ENCODE data around the gene ACAA1. TPM values are rescaled to one million over a fixed set of nuclear protein-coding genes. Genes with fewer than 3 reads are reported as not detected.
A peak's percentile ranks its signal among the peaks of the same experiment; 100 is the strongest.

Gene ACAA1
- total and polyA plus RNA-seq, 2 of the 13 experiments (the other 11 are each of a cell fraction or from before 2014, with no cell fraction given), result 60.8 to 188 TPM

- TF ChIP-seq AHDC1 (CRISPR knock-in tag; IDR thresholded peaks at IDR 0.05; ENCODE audit: borderline replicate concordance) (0 out of 2 replicates have a peak, but pooled peaks have one; percentile 26), LBX2 (CRISPR knock-in tag; IDR thresholded peaks at IDR 0.05; ENCODE audit: borderline replicate concordance) (peak; percentile 46; the same call in 1 of the 2 replicates), EEA1 (CRISPR knock-in tag; IDR thresholded peaks at IDR 0.05; ENCODE audit: borderline replicate concordance) (peak; percentile 61; the same call in 1 of the 2 replicates), HDAC6 (IDR thresholded peaks at IDR 0.05; ENCODE audit: low read depth, low read length) (no peak), ARID4A (CRISPR knock-in tag; IDR thresholded peaks at IDR 0.05; ENCODE audit: borderline replicate concordance) (peak; percentile 92), HOXA9 (CRISPR knock-in tag; IDR thresholded peaks at IDR 0.05; ENCODE audit: borderline replicate concordance) (no peak; the same call in 1 of the 2 replicates), ZFP36L2 (CRISPR knock-in tag; IDR thresholded peaks at IDR 0.05) (no peak), TCF7 (IDR thresholded peaks at IDR 0.05; ENCODE audit: low read depth) (no peak), ZNF83 (CRISPR knock-in tag; IDR thresholded peaks at IDR 0.05; ENCODE audit: borderline replicate concordance) (no peak; the same call in 1 of the 2 replicates), TARDBP (CRISPR knock-in tag; IDR thresholded peaks at IDR 0.05) (peak; percentile 72; the same call in 1 of the 2 replicates), ZBTB49 (CRISPR knock-in tag; IDR thresholded peaks at IDR 0.05; ENCODE audit: borderline replicate concordance) (0 out of 2 replicates have a peak, but pooled peaks have one; percentile 6), CENPBD1 (CRISPR knock-in tag; IDR thresholded peaks at IDR 0.05; ENCODE audit: borderline replicate concordance, low read depth) (0 out of 2 replicates have a peak, but pooled peaks have one; percentile 83), ARNT (IDR thresholded peaks at IDR 0.05) (no peak), HDAC1 (CRISPR knock-in tag; IDR thresholded peaks at IDR 0.05) (no peak; the same call in none of the 2 replicates)
Observed at GRCh38 chr3:38164952-38165721, 28.2 kb upstream of the ACAA1 start, which contains the start of gene OXSR1 (continued).
